Body of pancreas (tissue), 4 donors: ENCODE results near the gene BEAN1.

Source experiments
- POLR2A ChIP-seq, 3 donors: fragments of 450-650 bp; IDR thresholded peaks; one replicate each; pipeline ENCODE4 v1.6.1; 2016; ENCODE audit warnings: antibody characterized with exemption in 3 of 3, mild to moderate bottlenecking in 2 of 3
- TF ChIP-seq, protein P1 (sequence below), 7 experiments: fragments of 450-650 bp in 4 of 7; fragments of 200-600 bp in 3 of 7; sonication (generic) in 3 of 7; IDR thresholded peaks; one replicate each; pipeline ENCODE4 v1.5.1; 2016 to 2019; ENCODE audit warnings: antibody characterized with exemption in 7 of 7

- TF ChIP-seq, protein P1, sequence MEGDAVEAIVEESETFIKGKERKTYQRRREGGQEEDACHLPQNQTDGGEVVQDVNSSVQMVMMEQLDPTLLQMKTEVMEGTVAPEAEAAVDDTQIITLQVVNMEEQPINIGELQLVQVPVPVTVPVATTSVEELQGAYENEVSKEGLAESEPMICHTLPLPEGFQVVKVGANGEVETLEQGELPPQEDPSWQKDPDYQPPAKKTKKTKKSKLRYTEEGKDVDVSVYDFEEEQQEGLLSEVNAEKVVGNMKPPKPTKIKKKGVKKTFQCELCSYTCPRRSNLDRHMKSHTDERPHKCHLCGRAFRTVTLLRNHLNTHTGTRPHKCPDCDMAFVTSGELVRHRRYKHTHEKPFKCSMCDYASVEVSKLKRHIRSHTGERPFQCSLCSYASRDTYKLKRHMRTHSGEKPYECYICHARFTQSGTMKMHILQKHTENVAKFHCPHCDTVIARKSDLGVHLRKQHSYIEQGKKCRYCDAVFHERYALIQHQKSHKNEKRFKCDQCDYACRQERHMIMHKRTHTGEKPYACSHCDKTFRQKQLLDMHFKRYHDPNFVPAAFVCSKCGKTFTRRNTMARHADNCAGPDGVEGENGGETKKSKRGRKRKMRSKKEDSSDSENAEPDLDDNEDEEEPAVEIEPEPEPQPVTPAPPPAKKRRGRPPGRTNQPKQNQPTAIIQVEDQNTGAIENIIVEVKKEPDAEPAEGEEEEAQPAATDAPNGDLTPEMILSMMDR (IDR thresholded peaks at IDR 0.05): no peak
- TF ChIP-seq POLR2A (IDR thresholded peaks at IDR 0.05): no peak
Measured at GRCh38 chr16:66405057-66405783, 21.9 kb upstream of the BEAN1 start.
